ENCODE measurements around the gene KRI1.

- no peak for TF ChIP-seq ZNF274 (IDR thresholded peaks at IDR 0.05; ENCODE audit: low read depth, low read length)
- no peak for TF ChIP-seq SUZ12 (IDR thresholded peaks at IDR 0.05; ENCODE audit: extremely low read depth, insufficient read depth, insufficient read length)
- TF ChIP-seq YY1 (IDR thresholded peaks at IDR 0.05; ENCODE audit: insufficient read depth, insufficient read length), result no peak
These were observed 21.5 kb downstream of the KRI1 start for GRCh38 chr19:10544242-10544752.
